Activated naive CD4-positive, alpha-beta T cell treated with Interleukin-2 at 50 U/mL for 16 hours (primary cell): Measurements from ENCODE around the gene FAF1.
"Not testable (repeated sequence)": the region's sequence is repeated elsewhere in the genome, so short reads cannot be mapped to it uniquely, and the experiment has no call there.

Experiments
- DNase-seq: peaks from one replicate; pipeline ENCODE4 v3.0.0-alpha.2; 2020

The FAF1 gene

DNA sequence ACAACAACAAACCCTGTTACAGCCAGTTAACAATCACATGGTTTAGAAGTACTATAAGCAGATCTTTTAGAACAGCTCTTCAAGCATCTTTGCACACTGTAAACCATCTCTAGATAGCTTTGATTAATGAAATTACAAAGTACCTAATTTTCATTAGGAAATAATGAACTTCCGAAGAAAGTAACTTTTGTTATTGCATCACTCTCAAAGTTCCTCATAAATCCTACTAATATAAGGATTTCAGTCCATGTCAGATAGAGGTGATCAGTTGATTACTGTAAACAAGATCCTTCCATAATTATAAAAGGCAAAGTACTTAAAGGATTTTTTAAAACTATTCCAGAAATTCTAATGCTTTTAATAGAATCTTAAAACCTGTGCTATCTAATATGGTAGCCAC is 58.2 kb downstream of the FAF1 start:
- DNase-seq: no peak

DNA sequence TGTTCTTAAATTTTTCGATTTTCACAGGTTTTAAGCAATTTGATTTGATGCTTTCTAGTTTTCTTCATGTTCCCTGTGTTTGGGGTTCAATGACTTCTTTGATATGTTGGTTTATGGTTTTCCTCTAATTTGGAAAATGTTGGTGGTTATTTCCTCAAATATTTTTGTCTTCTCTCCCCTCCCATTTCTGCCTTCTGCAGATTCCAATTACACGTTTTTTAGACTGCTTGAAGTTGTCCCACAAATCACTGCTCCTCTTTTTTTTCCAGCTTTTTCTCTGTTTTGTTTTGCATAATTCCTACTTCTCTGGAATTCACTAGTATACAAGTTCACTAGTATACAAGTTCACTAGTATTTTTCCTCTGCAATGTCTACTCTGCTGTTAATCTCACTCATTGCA is 61.3 kb downstream of the FAF1 start:
- DNase-seq: no peak

DNA sequence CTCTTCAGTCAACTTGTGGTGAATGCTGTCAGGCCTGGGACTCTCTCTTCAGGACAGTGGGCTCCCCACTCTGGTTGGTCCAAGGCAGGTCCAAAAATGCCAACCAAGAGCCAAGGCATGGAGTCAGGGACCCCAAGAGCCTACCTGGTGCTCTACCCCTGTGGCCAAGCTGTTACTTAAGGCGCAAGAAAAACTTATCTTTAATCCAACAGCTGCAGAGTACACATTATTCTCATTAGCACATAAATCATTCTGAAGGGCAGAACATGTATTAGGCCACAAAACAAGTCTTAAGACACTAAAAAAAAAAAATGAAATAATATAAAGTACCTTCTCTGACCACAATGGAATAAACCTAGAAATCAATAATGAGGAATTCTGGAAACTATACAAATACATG is 65.7 kb downstream of the FAF1 start:
- no peak for DNase-seq

DNA sequence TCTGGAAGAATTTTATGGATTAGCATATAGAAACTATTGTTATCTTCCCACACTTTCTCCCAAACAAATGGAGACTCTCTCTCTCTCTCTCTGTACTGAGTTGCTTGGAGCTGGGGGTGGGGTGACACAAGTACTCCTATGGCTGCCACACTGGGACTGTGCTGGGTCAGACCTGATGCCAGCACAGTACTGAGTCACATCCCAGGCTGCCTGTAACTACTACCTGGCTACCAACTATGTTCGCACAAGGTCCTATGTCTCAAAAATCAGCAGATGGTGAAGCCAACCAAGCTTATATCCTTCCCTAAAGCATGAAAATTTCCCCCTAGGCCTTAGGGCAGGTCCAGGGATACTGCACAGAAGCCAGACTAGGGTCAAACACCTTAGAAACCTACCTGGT is 66.6 kb downstream of the FAF1 start:
- no peak for DNase-seq

DNA sequence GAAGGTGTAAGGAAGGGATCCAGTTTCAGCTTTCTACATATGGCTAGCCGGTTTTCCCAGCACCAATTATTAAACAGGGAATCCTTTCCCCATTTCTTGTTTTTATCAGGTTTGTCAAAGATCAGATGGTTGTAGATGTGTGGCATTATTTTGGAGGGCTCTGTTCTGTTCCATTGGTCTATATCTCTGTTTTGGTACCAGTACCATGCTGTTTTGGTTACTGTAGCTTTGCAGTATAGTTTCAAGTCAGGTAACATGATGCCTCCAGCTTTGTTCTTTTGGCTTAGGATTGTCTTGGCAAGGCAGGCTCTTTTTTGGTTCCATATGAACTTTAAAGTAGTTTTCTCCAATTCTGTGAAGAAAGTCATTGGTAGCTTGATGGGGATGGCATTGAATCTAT is 72.5 kb downstream of the FAF1 start:
- DNase-seq: not testable (repeated sequence)

DNA sequence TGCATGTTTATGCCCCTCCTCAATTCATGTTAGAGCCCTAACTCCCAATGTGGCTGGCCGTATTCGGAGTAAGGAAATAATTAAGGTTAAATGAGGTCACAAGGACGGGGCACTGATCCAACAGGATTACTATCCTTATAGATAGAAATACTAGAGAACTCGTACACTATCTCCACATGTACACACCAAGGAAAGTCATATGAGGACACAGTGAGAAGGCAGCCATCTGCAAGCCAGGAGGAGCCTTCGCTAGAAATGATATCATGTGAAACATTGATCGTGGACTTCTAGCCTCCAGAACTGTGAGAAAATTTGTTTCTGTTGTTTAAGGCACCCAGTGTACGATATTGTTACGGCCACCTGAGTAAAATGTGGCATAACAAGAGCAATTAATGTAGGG is 79.7 kb downstream of the FAF1 start:
- no peak for DNase-seq

DNA sequence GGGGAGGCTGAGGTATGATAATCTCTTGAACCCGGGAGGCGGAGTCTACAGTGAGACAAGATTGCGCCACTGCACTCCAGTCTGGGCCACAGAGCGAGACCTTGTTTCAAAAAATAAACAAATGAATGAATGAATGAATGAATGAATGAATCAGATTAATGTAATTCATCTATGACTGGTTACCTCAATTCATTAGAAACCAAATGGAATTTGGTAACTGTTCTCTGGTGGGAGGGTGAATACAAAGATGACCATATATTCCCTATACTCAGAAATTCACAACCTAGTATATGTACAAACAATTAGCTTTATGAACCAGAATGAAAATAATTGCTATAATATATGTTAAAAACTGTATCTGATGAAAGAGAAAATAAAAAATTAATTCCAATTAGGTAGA is 80.9 kb downstream of the FAF1 start:
- no peak for DNase-seq

DNA sequence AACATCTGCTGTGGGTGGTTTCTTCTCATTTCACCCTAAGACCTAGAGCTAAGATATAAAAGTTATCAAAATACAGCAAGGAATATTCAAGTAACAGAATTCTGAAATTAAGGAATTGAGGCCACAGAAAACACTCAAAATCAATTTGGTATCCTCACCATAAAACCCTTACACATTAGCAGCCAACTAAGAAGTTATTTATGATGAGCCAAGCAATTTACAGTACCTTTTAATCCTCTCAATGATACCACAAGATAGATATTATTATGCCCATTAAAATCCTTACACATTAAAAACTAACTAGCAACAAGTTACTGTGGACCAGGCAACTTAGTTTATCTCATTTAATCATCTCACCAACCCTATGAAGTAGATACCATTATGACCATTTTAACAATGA is 81.6 kb downstream of the FAF1 start:
- DNase-seq: no peak

DNA sequence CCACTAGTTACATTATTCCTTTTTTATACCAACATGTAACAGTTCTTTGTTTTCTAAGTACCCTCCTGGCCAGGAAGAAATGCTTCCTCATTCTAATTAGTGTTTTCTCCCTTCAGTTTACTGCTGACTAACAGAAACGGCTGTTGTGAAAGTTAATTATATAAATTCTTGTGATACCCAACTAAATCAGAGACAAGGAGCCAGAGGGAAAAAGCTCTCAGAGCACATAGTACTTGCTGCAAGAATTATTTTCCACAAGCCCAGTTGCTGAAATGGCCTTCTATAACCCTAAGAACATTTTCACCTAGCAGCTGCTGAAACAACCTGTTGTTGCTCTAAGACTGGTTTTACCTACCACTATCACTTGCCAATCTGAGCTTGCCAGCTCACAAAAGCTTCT is 82.4 kb downstream of the FAF1 start:
- no peak for DNase-seq

DNA sequence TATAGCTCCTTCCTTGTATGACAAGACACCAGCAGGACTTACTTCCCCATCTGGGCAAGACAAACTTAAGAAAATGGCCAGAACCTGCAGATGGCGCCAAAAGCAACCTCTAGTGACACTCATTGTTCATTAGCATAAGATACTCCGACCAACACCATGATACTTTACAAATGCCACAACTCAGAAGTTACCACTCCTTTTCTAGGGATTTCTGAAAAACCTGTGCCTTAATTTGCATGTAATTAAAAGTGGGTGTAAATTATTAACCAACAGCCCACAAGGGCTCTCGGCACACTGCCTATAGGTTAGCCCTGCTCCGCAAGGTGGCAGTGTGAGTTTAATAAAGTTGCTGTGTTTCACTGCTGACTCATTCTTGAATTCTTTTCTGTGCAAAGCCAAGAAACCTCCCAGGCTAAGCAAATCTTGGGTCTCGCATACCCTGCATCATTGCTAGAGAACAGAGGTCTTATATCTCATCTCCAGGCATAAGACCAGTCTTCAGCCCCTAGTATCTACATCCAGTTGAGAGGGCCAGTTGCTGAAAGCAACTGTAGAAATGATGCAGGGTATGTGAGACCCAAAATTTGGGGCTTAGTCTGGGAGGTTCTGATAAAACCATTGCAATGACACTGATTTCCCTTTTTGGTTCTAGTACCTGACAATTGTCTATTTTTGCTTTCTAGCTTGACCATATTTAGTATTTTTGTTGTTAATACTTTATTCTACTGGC is 86.4 kb downstream of the FAF1 start:
- DNase-seq: peak; percentile 77

DNA sequence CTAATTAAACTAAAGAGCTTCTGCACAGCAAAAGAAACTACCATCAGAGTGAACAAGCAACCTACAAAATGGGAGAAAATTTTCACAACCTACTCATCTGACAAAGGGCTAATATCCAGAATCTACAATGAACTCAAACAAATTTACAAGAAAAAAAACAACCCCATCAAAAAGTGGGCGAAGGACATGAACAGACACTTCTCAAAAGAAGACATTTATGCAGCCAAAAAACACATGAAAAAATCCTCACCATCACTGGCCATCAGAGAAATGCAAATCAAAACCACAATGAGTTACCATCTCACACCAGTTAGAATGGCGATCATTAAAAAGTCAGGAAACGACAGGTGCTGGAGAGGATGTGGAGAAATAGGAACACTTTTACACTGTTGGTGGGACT is 95.2 kb downstream of the FAF1 start:
- not testable (repeated sequence) for DNase-seq

DNA sequence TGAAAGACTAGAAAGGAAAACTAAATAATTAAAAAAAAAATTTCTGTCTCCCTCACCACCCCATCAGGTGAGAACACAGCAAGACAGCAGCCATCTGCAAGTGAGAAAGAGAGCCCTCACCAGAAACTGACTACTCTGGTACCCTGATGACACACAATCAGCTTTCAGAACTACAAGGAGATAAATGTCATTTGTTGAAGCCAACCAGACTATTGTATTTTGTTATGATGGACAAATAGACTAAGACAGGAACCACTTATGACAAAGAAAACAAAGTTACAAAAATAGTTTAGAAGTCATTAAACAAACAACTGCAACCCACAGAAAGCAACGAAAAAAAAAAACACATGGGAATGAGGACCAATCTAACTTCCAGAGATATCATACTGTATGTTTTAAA is 98.3 kb downstream of the FAF1 start:
- DNase-seq: no peak

DNA sequence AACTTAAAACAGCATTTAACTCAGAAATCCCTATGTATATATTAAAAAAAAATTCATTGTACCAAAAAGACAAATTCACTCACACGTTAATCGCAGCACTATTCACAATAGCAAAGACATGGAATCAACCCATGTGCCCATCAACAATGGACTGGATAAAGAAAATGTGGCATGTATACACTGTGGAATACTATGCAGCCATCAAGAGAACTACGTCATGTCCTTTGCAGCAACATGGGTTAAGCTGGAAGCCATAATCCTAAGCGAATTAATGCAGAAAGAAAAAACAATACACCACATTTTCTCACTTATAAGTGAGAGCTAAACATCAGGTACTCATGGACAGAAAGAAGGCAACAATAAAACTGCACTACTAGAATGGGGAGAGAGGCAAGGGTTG is 99.4 kb downstream of the FAF1 start:
- no peak for DNase-seq

DNA sequence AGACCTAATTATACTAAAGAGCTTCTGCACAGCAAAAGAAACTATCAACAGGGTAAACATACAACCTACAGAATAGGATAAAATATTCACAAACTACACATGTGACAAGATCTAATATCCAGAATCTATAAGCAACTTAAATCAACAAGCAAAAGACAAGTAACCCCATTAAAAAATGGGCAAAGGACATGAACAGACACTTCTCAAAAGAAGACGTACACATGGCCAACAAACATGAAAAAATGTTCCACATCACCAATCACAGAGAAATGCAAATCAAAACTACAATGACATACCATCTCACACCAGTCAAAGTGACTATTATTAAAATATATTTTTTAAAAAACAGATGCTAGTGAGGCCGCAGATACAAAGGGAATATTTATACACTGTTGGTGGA is 99.8 kb downstream of the FAF1 start:
- no peak for DNase-seq

DNA sequence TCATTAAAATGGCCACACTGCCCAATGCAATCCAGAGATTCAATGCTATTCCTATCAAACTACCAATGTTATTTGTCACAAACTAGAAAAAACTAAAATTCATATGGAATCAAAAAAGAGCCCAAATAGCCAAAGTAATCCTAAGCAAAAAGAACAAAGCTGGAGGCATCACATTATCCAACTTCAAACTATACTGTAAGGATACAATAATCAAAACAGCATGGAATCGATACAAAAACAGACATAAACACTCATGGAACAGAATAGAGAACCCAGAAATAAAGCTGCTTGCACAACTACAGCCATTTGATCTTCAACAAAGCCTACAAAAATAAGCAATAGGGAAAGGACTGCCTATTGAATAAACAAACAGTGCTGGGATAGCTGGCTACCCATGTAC is 100.4 kb downstream of the FAF1 start:
- no peak for DNase-seq

DNA sequence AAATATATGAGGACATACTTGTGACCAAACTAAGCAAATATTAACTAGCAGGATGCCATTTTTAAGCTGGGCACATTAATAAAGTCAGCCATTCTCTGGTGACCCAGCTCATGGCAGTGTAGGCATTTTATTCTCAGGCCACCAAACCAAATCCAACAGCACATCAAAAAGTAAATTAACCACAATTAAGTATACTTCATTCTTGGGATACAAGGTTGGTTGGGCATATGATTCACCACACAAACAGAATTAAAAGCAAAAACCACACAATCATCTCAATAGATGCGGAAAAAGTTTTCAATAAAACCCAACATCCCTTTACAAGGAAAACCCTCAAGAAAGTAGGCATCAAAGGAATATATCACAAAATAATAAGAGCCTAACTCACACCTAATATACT is 101.3 kb downstream of the FAF1 start:
- DNase-seq: no peak

DNA sequence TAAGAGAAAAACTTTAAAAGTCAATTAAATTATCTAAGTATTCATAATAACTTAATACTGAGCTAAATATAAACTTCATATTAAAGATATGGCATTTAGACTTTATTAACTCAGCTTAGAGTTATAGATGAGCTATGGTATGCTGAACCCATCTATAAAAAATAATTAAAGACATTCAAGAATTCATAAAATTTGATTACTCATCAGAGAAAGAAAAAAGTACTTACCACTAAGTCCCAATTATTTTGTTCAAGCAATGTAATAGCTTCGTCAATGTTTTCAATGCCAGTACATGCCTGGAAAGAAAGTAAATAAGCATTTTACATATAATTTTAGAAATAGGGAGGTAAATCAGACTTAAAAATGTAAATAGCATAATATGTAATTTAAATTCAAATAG is 102.4 kb downstream of the FAF1 start:
- DNase-seq: no peak

DNA sequence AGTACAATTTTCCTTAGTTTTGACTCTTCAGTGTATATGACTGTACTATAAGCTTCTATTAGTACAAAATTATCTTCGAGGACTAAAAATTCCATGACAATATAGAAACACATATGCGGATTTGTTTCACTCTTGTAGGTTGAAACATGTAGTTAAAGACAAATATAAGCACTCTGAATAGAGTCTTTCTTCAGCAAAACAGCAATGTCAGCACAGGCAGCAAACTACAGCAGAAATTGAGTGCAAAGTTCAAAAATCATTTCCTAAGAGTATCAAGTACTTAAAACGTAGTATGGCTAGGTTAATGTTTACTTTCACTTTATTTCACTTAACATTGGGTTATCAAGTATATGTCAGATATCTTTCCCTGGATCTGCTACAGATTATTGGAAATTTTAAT is 106.7 kb downstream of the FAF1 start:
- no peak for DNase-seq

DNA sequence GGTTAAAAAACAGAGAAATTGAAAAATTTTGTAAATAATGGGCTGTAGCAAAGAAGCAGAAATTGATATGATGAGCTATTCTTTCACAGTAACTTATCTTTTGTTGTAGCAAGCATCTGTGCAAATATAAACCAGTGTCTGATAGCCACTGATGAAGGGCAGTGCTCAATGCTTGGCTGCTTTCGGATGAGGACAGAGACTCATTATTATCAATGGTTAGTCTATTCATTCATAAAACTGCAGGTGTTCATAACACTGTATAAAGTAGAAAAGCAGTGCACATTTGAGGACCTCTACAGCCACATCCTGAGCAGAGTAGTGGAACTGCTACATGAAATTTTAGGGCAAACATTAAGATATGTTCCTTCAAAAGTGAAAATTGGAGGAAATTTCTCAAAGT is 107.2 kb downstream of the FAF1 start:
- no peak for DNase-seq

DNA sequence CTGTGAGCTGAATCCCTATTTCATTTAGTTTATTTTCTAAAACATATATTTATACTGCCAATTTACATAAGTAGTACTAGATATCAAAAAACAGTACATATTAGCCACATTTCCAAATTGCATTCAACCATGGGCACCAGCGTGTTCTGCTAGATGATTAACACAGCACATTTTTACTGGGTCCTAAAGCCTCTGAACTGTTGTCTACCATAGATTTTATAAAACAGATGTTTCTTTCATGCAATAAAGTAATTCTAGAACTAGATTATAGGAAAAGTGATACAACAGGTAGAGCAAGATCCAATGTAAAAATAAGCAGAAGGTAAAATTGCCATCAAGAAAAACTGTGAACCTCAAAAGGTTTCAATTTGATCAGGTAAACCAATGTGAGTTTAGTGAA is 108.6 kb downstream of the FAF1 start:
- no peak for DNase-seq

DNA sequence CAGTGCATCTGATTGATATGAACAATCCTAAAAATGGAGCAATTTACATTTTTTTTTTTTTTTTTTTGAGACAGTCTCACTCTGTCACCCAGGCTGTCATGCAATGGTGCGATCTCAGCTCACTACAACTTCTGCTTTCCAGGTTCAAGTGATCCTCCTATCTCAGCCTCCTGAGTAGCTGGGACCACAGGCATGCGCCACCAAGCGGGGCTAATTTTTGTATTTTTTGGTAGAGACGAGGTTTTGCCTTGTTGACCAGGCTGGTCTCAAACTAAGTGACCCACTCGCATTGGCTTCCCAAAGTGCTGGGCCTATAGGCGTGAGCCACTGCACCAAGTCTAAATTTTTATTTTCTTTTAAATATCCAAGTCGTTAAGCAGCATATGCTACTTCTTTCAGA is 109.0 kb downstream of the FAF1 start:
- DNase-seq: no peak

DNA sequence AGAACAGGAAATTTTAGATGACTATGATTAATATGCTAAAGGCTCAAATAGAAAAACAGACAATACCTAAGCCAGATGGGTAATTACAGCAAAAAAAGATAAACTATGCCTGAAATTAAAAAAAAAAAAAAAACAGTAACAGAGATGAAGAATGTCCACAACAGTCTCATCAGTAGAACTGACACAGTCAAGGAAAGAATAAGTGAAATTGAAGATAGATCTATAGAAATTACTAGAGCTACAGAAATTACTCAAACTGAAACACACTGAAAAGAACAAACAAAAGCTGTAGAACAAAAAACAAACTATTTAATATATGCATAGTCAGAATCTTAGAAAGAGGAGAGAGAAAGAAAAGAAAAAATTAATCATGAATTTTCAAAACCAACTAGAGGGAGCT is 112.8 kb downstream of the FAF1 start:
- no peak for DNase-seq

DNA sequence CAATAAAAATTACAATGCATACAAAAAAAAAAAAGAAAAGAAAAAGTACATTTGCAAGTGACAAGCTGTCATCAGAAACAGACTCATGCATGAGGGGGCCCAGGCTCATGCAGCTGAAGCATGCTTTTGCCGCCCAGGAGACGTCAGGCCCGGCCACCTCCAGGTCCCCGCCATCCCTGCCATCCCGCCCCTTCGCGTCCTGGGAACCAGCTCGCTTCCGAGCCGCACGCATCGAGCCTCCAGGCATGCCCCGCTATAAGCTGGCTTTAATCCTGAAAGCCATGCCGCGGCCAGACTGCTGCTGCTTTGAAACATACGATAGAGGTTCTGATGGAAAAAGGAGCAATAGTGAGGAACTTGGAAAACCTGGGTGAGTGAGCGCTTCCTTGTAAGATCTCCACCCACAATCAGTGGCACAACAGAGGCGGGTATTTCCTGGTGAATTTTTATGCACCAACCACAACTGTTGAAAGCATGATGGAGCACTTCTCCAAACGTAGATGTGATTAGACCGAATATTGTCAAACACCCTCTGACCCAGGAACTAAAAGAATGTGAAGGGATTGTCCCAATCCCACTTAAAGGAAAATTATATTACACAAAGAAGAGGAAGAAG is 113.7 kb downstream of the FAF1 start:
- no peak for DNase-seq

DNA sequence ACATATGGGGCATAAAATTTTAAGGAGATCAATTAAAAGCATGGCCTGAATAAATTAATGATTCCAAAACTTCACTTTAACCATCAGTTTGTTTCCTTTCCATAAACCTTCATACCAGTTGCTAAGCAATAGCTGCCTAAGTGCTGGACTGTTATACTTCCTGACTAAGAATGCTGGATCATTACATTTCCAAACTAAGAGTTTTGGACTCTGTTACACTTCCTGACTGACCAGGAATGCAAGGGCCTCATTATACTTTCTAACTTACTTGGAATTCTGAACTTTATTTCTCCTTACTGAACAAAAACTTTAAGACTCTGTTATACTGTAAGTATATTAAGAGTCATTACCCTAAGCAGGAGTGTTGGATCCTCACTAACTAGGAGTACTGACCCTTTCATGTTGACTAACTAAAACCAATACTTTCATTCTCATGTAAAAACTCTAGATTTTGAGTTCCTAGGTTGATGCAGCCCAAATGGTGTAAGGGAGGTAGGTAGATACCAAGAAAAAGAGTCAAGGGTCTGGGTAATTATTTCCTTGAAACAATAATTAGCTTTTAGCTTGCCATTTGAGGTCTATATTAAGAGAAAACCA is 118.2 kb downstream of the FAF1 start:
- DNase-seq: no peak

DNA sequence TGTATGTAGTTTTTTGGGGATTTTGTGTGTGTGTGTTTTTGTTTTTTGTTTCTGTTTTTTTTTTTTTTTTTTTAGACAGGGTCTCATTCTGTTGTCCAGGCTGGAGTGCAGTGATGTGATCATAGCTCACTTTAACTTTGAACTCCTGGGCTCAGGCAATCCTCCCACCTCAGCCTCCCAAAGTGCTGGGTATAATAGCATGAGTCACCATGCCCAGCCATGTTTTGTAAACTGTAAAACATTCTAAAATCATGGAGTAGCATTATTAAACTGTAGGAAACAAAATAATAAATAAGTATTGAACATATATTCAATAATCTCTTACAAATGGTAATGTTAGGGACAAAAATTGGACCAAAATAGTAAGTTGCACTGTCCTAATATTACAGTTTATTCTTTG is 124.0 kb downstream of the FAF1 start:
- no peak for DNase-seq
